Measurements from ENCODE around the gene VPS25.

Gene VPS25

DNA sequence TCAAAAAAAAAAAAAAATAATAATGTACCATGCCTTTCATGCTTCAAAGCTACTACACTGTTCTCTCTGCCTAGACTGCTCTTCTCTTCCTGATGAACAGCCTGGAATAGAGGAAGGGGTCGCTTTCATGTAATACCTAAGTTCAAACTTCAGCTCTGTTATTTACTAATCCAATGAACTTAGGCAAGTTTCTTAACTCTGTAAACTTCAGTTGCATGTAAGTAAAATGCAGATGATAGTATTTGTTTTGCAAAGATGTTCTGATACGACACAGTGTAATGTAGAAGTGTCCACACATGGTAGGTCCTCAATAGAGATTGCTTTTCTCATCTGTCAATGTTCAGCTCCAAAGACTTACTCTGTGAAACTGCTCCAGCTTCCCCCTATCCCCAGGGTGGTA is 18.7 kb downstream of the VPS25 start:
- in situ Hi-C loops (cut with HindIII; ENCODE audit: low sequenced_read_pairs): no loop called here

DNA sequence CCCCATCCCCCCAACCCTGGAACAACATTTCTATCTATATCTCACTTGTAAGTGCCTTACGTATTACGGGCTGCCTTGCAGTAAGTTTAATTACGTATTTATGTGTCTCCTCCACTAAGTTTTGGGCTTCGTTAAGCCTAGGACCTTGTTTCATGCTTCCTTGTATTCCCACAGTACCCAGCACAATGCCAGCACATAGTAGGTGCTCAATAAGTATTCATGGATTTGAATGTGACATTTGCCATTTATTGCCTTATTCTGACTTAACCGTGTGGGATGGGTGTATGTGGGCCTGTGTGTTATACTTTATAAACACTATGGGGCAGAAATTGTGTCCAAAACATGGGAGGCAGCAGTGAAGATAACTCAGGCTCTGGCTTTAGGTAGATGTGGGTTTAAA is 19.3 kb downstream of the VPS25 start:
- in situ Hi-C loops (cut with HindIII; ENCODE audit: low sequenced_read_pairs): no loop called here

DNA sequence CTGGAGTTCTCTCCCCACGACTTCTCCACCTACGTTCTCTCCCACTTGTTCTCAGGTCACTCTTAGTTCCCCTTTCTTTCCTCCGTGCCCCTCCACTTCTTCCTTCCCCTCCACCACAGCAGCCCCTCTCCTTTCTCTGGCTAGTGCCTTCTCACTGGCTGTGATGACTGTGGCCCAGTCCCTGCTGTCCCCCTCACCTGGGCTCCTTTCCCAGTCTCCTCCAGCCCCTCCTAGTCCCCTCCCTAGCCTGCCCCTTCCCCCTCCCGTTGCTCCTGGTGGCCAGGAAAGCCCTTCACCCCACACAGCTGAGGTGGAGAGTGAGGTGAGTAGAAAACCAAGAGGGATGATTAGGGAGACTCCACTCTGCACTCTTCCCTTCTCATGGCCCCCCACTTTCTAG is 21.8 kb downstream of the VPS25 start:
- in situ Hi-C loops (cut with HindIII; ENCODE audit: low sequenced_read_pairs): no loop called here

DNA sequence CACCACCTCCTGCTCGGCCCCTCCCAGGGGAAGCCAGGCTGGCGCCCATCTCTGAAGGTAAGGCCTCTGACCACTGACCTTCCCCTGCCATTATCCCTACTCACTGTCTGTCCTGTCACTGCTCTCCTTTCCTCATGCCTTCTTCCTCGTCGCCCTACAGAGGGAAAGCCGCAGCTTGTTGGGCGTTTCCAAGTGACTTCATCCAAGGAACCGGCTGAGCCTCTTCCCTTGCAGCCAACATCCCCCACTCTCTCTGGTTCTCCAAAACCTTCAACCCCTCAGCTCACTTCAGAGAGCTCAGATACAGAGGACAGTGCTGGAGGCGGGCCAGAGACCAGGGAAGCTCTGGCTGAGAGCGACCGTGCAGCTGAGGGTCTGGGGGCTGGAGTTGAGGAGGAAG is 22.2 kb downstream of the VPS25 start:
- in situ Hi-C loops (cut with HindIII; ENCODE audit: low sequenced_read_pairs): no loop called here

DNA sequence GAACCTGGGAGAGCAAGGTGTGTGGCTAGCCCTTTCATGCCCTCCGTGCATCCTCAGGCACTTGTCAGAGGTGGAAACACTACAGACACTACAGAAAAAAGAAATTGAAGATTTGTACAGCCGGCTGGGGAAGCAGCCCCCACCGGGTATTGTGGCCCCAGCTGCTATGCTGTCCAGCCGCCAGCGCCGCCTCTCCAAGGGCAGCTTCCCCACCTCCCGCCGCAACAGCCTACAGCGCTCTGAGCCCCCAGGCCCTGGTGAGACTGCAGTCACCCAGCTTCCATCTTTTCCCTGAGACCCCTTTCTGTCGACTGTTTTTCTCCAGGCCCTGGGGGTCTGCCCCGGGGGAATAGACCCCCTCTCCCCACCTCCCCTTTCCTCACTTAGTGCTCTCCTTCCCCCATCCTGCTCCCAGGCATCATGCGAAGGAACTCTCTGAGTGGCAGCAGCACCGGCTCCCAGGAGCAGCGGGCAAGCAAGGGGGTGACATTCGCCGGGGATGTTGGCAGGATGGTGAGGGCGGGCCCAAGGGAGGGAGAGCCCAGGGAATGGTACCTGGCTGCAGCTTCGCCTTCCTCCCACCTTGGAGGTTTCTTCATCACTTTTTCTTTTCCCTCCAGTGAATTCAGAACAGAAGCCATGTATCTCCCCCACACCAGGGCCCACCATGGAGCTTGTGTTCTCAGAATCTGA is 23.0 kb downstream of the VPS25 start:
- in situ Hi-C loops (cut with HindIII; ENCODE audit: low sequenced_read_pairs): no loop called here

DNA sequence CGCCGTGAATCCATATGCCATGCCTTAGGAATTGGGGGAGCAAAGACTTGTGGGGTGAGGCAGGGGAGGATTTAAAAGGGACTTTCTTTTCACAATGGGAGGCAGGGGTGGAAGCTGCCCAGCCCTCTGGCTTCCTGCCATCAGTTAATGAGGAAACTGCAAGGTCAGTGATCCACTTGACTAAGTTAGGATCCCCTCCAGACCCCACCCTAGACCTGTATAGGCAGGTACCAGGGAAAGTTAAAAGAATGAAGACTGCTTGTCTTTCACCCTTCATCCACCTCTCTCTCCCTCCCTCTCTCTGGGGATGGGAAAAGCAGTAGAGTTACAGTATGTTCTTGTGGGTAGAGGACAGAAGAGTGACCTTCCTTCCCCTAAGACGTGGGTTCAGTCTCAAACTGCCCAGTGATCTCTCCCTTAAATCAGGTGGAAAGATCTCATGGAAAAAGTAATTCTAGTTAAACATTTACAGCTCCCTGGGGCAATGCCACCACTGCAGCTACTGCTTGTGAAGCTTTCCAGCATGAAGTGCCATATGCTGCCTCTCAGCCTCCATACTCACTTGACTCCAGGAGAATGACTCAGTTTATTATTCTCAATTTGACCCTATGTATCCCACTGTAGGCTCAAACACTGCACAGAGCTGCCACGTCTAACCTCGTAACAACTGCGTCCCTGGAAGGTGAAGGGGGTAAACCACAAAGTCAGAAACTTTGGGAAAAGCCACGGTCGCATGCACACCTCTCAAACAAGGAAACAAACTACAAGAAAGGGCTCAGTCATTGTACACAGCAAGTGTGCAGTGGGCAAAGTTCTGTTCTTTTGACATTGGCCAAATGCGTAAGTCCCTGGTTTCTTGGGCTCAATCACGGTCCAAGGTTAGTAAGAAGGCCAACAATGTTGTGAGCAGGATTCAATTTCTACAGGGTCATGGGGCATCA is 24.1 kb downstream of the VPS25 start:
- in situ Hi-C loops (cut with HindIII; ENCODE audit: low sequenced_read_pairs): no loop called here

DNA sequence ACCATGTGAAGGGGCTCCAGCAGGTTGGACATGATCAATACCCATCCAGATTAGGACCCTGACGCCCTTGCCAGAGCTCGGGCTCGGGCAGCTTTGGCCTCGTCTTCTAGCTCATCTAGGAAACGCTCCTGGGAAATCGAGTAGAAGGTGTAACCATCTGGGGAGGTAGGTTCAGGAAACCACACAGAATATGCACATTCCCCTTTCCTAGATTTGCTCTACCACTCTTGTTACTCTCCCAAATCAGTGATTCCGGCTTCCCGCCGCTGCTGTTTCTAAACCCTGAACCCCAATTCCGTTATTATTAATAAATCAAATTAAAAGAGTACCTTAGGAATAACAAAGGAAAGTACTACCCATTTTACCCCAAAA is 24.7 kb downstream of the VPS25 start:
- in situ Hi-C loops (cut with HindIII; ENCODE audit: low sequenced_read_pairs): no loop called here

DNA sequence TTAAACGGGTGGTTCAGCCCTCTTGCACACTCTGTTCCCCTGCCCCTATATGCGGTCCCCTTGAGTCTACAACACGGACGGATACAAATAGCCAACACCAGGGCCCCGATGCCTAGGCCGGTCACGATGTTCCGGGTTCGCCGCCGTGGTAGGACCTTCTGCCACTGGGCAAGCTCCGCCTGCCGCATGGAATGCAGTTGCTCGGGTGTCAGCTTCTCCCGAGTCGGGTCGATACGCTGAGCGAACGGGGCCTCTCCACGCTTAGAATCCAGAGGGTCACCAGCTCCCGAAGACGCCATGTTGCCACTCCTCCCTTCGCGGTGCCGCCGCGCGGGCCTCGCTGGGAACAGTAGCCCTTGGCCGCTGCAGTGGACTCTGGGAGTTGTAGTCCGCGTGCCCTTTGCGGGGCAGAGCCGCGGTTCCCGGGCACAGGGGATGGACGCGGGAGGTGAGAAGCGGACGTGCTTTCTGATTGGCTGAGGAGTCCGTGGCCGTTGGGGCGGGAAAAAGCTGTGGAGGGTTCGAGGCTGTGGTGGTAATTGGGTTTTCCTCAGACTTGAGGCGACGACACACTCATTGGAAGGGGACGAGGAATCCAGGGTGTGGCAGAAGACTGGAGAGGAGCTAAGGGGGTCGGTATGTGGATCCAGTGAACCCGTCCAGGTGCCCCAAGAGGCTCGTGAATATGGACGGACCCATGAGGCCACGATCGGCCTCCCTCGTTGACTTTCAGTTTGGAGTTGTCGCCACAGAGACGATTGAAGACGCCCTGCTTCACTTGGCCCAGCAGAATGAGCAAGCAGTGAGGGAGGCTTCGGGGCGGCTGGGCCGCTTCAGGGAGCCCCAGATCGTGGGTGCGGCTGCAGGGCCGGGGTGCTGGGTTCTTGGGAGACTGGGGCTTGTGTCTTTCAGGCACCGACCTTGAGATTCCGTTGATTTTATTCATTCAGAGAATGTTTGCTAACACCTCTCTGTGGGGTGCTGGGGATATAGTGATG is 25.4 kb downstream of the VPS25 start, which contains the start of the genes CNTD1 and COA3:
Gene CNTD1, plus strand, starts transcription at position 479 of the 998 bp plus-strand sequence. Its CDS starts 207 bp downstream, at position 686.
Gene COA3, minus strand, starts transcription at position 322 of the 998 bp plus-strand sequence. Its CDS starts 23 bp downstream, at position 299.
- in situ Hi-C loops (cut with HindIII; ENCODE audit: low sequenced_read_pairs): no loop called here

DNA sequence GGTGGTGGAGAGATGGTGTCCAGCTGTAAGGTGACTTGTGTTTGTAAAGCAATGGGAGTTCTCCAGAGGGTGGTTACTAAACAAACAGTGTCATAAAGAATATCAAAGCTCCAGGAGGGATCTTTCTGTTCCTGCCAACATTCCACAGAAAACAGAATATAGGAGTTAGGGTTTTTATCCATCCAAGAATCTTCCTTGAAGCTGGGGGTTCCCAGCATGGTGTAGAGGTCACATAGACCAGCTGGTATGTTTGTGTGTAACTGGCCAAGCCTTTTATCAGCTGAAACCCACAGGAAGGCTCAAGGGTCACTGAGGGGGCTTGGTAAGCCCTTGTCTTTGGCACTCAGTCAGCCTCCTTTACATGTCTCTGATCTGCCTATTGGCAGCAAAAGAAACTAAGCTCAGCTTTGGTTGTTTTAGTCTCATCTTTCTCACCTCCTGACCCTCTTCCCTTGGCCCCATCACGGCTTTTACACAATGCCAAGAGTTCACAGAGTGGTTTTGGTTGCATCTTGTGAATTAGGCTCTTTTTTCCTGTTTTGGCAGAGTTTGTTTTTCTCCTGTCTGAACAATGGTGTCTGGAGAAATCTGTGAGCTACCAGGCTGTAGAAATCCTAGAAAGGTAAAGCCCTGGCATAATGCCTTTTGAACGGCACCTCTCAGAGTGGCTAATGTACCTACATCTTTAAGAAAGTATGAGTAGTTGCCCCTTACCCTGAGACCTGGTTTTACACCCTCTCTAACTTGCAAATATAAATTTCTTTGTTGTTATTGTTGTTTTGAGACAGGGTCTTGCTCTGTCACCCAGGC is 30.0 kb downstream of the VPS25 start:
- in situ Hi-C loops (cut with HindIII; ENCODE audit: low sequenced_read_pairs): no loop called here

DNA sequence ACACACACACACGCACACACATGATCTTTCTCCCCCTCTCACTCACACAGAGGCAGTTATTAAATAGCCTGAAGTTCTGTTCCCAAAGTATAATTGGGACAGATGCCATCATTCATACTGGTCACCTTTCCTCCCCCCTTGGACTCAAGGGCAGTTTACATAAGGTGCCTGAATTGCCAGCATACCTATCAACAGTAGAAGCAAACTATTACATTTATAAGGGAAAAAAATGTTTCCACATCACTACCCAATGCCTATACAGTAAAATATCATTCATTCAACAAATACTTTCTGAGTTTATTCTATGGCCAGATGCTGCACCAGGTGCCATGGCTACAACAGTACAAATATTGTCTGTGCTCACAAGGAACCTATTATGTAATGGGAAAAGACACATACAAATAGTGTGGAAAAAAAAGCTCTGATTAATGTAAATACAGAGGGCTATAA is 31.7 kb downstream of the VPS25 start:
- in situ Hi-C loops (cut with HindIII; ENCODE audit: low sequenced_read_pairs): no loop called here

DNA sequence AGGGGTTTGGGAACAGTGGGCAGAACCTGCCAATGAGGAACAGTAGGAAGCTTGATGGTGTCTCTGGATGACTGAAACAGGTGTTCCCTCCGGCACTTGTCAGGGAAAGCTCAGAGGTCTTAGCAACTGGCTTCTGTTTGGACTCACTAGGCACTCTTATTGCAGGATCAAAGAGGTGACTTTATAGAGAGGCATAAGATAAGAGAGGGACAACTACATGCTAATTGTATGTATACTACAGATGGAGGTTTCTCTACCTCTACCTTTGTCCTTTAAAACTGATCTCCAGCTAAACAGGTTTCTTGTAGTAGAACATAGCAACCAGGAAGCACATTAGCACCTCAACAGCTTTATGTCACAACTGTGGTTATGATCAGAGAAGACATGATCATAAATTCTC is 33.0 kb downstream of the VPS25 start:
- in situ Hi-C loops (cut with HindIII; ENCODE audit: low sequenced_read_pairs): no loop called here

DNA sequence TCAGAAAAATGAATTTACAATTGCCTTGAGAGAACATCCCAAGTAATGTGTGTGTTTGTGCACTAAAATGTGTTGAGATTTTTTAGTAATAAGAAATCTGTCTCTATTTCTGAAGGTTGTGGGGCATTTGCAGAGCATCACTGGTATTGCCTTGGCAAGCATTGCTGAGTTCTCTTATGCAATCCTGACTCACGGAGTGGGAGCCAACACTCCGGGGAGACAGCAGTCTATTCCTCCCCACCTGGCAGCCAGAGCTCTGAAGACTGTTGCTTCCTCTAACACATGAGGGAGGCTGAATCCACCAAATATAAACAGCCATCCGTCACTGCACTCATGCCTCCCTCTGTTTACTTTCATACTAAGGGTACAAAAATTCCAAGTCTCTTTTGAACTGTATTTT is 36.0 kb downstream of the VPS25 start:
- in situ Hi-C loops (cut with HindIII; ENCODE audit: low sequenced_read_pairs): no loop called here

DNA sequence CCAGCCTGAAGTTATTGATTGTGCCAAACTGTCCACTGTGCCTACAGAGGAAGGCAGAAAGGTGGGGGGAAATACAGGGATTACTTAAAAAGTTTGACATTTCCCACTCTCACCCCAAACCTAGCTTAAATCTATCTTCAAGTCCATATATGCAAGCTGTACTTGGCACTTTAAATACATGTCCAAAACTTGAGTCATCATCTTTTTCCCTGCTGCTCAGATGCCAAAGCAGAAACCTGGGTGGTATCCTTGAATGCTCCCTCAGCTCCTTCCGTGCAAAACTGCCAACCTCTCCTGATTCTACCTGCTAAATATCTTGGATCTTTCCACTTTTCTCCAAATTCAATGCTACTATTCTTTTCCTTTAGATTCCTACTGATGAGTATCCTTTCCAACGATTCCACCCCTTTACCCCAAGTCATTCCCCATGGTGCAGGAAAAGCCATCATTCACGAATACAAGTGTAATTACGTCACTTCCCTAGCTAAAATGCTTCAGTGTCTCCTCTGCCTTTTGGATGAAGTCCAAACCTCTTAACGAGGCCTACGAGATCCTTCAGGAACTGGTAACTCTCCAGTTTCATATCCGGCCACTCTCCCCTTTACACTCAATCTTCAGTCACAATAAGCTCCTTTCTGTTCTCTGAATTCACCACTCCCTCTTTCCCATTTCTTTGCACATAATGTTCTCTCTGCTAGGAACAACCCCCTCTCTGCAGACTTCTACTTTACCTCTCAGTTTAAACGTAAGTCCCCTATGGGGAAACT is 41.6 kb downstream of the VPS25 start:
- in situ Hi-C loops (cut with HindIII; ENCODE audit: low sequenced_read_pairs): no loop called here

DNA sequence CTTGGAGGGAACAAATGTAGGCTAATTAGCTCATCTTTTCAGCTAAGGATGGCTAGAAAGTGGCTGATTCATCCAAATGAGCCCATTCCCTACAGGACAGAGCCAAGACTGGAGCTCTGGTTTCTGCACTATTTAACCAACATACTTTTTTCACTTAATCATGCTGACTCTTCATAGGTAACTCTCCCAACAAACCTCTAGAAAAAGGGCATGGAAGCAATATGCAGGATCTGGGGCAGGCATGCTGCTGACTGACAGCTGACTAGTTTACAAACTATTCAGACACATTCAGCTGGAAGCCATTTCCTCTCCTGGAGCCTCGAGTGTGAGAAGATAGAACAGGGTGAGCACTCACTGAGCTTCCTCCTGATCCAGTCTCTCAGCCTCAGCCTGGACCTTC is 44.6 kb downstream of the VPS25 start:
- in situ Hi-C loops (cut with HindIII; ENCODE audit: low sequenced_read_pairs): no loop called here

DNA sequence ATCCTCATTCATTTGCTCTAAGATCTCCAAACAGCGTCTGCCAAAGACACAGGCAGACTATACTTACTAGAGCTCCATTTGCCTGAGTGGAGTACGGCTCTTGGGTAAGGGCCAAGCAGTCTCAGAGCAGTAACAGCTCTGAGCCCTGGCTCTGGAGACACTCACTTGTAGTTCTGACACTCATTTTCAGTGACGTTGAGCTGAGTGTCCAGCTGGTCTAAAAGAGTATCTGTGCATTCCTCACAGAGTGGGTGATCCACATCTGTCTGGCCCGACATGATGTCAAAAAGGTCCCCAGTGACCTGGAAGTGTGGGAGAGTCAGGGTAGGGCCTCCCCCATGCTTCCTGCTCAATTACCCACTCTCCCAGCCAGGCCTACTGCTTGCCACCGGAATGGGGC is 45.1 kb downstream of the VPS25 start:
- in situ Hi-C loops (cut with HindIII; ENCODE audit: low sequenced_read_pairs): no loop called here

DNA sequence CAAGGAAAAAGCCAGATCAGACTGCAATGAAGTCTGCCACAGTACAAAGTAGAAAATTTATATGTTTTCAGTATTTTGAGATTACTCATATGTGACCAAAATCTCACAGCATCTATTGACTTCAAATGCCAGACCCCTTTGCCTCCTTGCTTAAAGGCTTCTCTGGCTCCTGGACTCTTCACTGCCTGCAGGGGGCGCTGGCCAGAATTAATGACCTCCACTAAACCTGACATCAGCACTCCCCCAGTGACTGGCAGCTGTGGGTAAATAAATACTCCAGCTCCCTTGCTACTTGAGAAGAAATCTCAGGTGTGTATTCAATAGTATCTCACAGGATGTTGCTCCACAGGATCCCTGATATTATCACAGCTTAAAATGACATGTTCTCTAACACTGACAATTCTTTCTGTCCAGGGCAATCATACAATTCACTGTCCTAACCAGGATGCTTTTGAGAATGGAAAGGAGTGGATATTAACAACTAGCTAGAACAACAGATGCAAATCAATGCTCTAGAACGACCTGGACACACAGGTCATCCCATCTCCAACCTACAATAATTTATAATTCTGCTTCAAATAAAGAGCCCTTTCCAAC is 46.8 kb downstream of the VPS25 start:
- in situ Hi-C loops (cut with HindIII; ENCODE audit: low sequenced_read_pairs): no loop called here

DNA sequence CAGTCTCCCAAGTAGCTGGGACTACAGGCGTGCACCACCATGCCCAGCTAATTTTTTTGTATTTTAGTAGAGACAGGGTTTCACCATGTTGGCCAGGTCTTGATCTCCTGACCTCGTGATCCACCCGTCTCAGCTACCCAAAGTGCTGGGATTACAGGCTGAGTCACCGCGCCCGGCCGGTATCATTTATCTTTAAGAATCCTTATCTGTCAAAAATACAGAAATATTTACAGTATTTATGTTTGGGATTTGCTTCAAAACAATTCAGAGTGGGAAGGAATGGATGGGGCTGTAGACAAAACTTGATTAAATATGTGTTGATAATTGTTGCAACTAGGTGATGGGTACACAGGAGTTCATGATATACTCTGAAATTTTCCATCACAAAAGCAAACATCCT is 47.9 kb downstream of the VPS25 start:
- in situ Hi-C loops (cut with HindIII; ENCODE audit: low sequenced_read_pairs): no loop called here

DNA sequence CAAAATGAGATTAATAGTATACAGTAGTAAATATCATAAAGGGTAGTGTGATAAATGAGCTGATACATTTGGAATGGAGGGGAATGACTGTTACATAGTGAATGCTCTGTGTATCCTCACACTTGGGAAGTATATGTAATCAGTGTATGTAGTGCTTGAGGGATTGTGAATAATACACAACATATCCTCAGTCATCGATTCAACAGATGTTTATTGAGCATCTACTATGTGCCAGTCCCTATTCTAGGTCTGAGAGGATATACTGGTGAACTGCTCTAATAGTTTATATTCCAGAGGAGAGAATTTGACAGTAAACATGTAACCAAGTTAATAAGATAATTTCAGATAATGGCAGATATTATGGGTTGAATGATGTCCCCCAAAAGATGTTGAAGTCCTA is 54.2 kb downstream of the VPS25 start:
- in situ Hi-C loops (cut with HindIII; ENCODE audit: low sequenced_read_pairs): no loop called here

All from DLD1 (cell line).